ENCODE measurements around the gene PLD1.
A peak's percentile ranks its signal among the peaks of the same experiment; 100 is the strongest.
"Not testable (repeated sequence)": the region's sequence is repeated elsewhere in the genome, so short reads cannot be mapped to it uniquely, and the experiment has no call there.

PLD1 gene

DNA sequence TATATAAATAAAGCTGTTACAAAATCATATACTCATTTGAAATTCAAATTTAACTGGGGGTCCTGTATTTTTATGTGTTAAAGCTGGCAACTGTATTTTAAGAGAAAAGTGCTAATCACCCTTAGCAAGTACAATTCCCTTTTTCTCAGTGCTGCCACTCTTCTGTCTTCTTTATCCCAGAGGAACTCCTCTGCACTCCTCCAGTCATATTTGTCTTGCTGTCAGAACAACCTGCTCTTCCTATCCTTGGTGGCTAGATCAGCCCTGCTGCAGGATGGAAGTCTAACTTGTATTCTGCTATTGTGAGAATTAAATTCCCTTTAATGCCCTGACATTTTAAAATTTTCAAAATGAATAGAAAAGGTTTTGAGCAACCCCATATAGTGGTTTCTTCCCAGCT is 226.2 kb downstream of the PLD1 start:
- FAIRE-seq (no peak), DNase-seq (ENCODE audit: insufficient read length, low spot score) (no peak)

DNA sequence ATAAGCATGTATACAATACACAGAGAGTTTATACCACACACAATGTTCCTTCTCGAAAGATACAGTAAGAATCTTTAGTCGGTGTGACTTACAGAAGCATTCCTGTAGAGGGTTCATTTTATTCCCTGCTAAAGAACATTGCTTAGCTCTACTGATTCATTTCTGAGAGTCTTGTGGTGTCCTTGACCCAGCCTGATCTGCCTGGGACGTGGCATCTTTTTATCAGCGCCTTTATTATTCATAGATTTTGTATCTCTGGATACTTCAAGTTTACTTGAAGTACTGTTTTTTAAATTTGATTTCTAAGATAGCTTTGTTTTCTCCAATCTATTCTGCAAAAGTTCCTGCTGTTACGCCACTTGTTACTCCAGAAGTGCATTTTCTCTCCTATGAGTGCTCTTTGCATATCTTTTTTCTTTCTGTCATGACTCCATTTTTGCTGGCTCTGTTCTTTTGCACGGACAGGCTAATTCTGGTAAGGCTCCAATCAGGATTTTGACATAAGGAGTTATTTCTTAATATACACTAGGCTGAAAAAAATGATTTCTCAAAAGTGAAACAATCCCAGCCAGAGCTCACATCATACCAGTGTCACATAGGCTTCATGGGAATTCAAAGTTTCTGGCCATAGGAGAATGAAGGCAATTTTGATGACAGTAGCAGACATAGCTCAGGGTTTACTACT is 235.6 kb downstream of the PLD1 start:
- DNase-seq (ENCODE audit: insufficient read length, low spot score) (no peak), FAIRE-seq (no peak)

DNA sequence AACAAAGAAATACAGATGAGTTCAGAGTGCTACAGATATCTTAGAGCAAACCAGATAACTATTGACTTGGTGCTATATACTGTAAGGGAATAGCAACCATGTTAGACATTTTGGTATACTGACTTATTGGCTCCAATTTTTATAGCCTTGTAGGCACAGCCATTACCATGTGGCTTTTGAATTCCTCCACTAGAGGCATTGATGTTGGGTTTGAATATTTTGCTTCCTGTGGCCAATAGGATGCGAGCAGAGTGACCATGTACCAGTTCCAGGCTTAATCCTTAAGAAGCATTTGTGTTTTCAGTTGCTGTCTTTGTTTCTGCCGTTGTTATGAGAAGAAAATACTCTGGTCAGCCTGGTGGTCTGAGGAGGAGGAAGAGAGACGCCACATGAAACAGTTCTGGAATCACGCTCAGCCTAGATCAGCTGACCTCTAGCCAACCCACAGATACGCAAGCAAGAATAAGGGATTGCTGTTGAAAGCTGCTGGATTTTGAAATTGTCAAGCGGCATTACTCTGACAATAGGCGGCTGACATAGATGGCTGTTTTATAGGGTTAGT is 240.6 kb downstream of the PLD1 start:
- DNase-seq (ENCODE audit: insufficient read length, low spot score) (no peak), FAIRE-seq (no peak)

DNA sequence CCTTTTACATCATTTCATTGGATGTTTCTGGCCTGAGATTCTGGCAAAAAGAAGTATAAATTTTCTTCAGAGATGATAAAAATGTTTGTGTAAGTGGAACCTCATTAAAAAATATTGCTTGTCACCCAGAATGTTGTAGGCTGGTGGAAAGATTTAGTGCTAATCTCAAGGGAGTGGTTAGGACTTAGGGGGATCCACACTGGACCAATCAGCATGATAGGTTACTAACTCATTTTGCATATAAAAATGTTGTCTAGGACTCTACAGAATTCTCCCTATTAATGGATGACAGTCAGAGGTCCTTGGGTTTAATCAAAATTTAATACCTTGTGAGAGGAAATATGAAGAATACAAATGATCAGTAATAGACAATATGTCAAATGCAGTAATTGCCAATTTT is 241.5 kb downstream of the PLD1 start:
- FAIRE-seq = no peak

DNA sequence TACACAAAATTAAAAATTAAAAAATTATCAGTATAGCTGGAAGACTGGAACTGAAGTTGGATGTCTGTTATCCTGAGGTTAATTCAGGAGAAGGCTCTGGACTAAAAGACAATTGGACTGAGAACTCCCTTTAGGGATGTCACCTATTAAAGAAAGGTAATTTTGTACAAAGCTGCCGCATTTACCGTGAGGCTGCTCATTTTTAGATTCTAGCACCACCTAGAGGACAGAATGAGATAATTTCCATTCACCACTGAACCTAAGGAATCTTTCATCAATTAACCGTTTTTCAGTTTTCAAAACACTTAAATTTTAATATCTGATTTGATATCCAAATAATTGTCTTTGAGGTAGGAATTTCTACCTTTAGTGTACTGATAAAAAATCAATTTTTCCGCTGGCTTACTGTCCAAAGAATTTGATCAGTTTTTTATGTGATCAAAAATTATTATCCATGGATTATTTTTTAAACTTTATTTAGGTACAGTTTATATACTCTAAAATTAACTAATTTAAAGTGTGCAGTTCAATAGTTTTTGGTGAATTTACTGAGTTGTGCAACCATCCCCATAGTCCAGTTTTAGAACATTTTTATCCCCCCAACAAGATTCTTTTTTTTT is 243.4 kb downstream of the PLD1 start:
- DNase-seq (ENCODE audit: insufficient read length, low spot score) (peak; percentile 45), FAIRE-seq (no peak)

More for the DNA sequence above, 241.5 kb downstream of the PLD1 start:
- no peak for DNase-seq (ENCODE audit: insufficient read length, low spot score)

DNA sequence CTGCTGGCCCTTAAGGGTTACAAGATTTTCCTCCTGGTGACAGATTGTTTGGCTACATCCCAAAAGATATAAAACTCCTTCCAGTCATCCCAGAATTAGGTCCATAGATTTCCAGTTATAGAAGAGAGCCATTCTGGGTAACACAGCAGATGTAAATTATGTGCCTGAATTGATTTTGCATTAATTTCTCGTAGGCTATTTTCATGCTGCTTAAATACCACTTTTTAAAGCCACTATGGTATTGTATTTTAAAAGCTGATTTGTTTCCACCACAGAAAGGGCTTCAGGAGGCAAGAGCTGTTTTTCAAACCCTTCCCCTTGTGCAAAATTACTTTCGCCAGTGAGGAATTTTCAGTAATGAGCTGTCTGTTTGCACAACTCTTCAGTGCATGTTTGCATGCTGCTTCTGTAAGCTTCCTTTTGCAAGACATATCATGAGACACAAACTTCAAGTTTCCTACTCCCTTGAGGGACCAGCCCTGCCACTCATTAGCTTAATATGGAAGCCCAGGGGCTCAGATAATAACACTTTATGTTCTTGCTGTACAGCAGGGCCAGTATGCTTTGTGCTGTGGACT is 244.7 kb downstream of the PLD1 start:
- DNase-seq (ENCODE audit: insufficient read length, low spot score) (no peak), FAIRE-seq (no peak)

DNA sequence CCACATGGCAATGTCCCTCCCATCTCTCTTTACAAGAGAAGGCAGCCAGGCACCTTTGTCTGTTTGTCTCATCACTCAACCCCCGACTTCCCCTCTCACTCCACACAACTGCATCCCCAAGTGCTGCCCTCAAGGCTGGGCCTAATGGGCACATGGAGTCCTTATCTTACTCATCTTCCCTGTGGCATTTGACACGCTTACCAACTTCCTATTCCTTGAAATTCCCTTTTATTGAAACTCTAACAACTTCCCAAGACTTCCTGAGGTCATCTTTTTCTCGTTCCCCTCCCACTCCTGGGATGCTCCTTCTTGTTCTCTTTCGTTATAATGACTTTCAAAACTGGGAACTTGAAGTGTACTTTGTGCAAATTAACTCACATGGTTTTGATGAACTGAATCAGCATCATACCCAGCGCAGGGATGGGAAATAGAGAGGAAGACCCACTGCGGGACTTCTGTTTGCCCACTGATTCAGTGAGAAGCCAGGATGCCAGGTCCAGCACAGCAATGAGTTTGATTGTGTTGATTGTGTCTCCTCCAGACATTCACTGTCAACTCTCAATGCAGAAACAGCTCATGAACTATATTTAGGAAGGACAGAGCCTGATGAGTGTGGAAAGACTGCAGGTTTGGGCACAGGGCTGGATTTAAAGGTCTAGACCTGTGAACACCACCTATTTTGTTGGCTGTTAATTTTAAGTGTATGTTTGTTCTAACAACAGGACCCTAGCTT is 245.4 kb downstream of the PLD1 start:
- DNase-seq (ENCODE audit: insufficient read length, low spot score) (no peak), FAIRE-seq (no peak)

DNA sequence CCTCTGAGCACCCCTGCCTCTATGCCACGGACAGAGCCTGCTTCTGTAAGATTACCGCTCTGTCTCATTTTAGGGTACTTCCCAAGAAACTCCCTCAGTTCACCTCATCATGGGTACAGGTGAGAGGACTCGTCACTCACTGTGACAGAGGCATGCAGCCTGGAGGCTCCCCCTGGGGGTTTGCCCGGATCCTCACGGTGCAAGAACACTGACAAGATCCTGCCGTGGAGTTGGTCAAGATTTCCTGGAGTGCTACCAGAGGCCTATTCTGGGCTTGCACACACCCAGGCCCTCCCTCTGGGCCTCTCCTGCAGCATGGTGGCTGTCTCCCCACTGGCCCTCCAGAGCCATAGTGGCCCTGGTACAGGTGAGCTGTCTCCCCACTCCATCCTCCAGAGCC is 247.0 kb downstream of the PLD1 start:
- FAIRE-seq = no peak
- DNase-seq (ENCODE audit: insufficient read length, low spot score) = no peak

DNA sequence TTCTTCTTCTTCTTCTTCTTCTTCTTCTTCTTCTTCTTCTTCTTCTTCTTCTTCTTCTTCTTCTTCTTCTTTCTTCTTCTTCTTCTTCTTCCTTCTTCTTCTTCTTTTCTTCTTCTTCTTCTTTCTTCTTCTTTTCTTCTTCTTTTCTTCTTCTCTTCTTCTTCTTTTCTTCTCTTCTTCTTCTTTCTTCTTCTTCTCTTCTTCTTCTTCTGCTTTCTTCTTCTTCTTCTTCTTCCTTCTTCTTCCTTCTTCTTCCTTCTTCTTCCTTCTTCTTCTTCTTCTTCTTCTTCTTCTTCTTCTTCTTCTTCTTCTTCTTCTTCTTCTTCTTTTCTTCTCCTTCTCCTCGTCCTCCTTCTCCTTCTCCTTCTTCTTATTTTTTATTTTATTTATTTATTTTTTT is 247.8 kb downstream of the PLD1 start:
- FAIRE-seq; DNase-seq (ENCODE audit: insufficient read length, low spot score): not testable (repeated sequence)

DNA sequence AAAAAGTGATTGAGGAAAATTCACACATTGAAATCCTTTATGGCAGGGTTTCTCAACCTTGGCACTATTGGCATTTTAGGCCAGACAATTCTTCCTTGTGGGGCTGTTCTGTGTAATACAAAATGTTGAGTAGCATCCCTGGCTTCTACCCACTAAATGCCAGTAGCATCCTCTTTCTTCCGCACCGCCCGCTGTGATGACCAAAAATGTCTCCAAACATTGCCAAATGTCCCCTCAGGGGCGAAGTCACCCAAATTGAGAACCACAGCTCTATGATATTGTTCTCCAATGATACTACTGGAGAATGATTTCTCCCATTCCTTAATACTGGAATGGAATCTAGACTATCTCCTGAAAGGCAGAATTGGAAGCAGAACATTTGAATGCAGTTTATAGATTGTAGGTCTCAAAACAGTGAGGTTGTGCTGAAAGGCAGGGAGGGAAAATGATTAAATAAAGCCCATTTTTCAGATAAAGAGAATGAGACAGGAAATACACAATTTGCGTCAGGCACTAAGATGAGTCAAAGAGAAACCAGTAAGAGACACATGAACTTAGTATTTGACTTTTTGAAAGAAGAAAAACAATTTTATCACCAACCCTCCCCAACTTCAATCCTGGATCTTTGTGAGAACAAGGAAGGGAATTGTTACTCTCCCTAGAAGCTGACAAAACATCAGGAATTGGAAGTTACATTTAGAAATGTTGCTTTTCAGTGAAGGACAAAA is 248.5 kb downstream of the PLD1 start:
- no peak for FAIRE-seq
- DNase-seq (ENCODE audit: insufficient read length, low spot score) = no peak

DNA sequence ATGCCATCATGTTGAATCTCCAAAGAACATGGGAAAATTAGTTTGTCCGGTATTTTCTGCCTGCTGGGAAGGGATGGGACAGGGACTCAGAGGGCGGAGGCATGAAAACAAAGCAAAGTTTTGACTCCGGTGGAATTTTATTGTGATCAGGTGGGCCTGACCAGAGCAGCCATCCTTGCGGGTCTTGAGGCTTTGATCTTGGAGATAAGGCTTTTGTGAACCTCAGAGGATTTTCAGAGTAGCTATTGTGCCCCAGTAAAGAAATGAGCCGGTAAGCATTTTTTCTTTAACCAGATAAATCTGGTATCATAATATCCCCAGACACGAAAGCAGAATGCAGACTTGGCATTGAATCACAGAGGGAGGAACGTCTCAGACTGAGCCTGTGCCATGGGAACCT is 250.7 kb downstream of the PLD1 start:
- FAIRE-seq = no peak

DNA sequence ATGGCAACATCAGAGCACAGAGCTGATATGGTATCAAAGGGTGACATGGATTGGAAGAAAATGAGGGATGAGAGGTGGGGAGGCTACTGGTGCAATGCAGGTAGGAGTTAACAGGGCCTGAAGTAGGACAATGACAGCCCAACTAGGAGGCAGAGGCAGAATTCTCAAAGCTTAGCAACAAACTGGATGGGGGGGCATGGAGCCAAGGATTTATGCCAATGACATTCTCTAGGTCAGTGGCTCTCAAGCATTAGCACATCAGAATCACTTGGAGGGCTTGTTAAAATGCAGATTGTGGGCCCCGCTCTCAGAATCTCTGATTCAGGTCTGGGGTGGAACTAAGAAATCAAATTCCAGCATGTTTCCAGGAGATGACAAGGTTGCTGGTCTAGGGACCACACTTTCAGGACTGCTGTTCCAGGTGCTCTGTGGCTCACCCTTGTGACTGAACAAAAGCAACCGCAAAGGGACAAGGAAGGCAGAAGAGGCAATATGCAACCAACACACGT is 252.0 kb downstream of the PLD1 start:
- DNase-seq (ENCODE audit: insufficient read length, low spot score) (no peak), FAIRE-seq (no peak)

More for the DNA sequence above, 250.7 kb downstream of the PLD1 start:
- no peak for DNase-seq (ENCODE audit: insufficient read length, low spot score)

DNA sequence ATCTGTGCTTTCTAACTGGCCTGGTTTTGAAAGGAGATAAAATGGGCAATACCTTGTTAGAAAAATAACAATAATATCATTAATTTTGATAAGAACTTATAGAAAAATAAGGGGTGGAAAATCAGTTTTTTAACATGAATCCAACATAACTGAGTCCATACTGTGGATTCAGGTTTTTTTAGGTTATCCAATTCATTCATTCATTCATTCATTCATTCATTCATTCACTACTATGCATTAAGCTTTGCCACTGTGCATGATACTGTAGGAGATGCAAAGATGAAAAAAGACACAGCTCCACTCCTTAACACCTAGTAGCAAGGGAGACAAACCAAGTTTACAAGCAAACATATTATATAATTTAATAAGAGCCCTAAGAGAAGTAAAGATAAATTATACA is 253.1 kb downstream of the PLD1 start:
- DNase-seq (ENCODE audit: insufficient read length, low spot score) (no peak), FAIRE-seq (no peak)

DNA sequence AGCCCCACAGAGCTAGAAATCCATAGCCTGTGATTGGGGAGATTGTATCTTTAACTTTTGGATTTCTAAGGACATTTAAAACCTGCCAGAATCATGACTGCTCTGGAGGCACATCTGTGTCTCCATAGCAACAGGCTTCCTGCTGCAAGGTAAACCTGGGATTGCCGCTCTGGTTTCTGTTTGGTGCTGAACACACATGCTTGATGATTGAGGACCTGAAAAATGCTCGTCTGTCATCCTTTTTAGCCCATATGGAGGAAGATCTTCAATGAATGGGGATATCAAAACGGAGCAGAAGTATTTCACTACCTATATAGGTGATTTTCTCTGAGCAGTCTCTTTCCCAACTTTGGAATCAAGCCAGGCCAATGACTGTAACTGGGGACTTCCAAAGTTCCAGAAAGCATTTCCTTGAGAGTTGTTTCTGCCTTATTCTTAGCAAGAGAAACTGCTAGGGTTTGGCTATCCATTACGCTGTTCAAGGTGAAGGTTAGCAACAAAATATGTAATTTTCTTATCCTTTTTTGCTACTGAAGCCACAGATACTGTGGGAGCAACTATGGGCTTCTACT is 253.6 kb downstream of the PLD1 start:
- FAIRE-seq = no peak
- no peak for DNase-seq (ENCODE audit: insufficient read length, low spot score)

DNA sequence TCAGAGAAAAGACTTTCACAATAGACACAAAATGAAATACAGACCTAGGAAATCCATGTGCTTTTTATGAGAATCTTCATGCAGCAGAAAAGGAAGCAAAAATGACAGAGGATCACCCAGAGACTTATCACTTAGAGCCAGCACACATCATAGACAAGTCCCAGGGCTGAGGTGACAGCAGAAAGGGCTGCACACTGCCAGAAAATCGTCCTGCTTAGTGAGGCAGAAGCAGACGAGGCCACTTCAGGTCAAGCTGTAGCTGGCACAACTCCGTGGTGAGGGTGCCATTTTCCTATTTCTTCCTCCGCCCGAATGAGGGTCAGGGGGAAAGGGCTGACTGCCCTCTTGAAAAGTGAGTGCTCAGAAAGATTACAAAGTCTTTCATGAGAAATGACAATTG is 254.1 kb downstream of the PLD1 start:
- DNase-seq (ENCODE audit: insufficient read length, low spot score) = no peak
- FAIRE-seq = no peak

DNA sequence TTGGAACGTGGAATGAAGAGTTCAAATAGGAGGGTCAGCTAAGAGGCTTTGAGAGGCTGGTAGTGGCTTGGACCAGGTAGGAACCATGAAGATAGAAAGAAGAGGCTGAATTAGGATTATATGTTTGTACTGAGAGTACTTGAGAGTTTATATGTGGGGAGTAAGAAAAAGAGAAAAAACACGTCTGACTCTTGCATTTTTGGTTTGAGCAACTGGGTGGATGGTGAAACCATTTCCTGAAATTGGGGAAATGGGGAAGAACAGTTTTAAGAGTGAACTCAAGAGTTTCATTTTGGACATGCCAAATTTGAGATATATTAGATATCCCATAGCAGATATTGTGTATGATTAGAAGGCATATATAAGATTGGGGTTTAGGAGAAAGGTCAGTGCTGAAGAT is 257.2 kb downstream of the PLD1 start:
- no peak for FAIRE-seq
- no peak for DNase-seq (ENCODE audit: insufficient read length, low spot score)

DNA sequence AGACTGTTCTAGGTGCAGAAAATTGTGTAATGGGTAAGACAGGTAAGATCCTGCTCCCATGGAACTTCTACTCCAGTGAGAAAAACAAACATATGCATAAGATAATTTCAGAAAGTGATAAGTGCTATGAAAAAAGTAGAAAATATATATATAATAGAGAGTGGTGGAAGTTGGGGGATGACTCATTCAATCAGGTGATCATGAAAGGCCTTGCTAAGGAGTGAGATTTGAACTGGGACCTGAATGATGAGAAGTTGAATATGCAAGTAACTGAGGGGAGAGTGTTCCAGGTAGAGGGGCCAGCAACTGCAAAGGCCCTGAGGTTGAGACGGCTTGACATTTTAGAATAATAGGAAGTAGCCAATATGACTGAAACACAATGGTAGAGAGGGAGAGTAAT is 257.8 kb downstream of the PLD1 start:
- FAIRE-seq (no peak), DNase-seq (ENCODE audit: insufficient read length, low spot score) (no peak)

DNA sequence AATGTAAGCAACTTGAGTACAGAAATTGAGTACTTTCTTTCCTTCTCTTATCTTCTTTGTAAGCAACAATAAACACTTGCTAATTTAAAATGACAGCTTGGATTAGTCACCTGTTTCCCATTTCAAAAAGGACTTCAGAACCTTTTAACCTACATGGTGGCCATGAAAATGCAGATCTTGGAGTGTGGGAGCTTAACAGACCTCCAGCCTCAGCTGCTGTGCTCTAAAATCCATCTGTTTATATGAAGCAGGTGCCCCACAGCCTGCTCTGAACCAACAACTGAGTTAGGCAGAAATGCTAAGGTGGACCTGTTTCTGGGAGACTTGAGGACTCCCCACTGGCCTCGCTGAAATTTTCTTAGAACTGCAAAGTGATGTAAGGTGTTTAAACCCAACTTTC is 259.0 kb downstream of the PLD1 start:
- DNase-seq (ENCODE audit: insufficient read length, low spot score) (no peak), FAIRE-seq (no peak)
